NCI-H187 (cell line): ENCODE measurements around the gene PRLR.

Experiments used
- DNase-seq, 2 experiments: peaks; one replicate each; lab custom pipeline; 2025; lab: John Stamatoyannopoulos, UW

The PRLR gene

GRCh38 chr5:35160486-35161116, 69.7 kb downstream of the PRLR start:
- DNase-seq = no peak

- no peak for DNase-seq
Observed at GRCh38 chr5:35159370-35159742, 70.9 kb downstream of the PRLR start.

GRCh38 chr5:35158622-35159369, 71.5 kb downstream of the PRLR start:
- DNase-seq = no peak

DNA sequence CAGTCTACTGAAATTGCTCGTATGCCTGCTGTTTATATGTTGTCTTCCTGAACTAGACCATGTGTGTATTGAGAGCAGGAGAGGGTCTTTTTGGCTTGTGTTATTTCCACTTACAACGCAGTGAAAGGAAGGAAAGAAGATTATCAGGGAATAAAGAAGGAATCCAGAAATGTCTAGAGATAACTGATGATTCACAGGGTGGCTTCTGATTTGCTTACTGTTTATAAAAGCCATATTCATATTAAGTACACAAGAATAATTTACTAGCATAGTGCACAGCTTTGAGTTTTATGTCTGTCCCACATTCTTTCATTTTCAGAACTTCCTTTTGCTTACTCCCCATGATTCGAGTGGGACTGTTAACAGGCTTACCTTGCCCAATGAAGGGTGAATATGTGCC, 72.1 kb downstream of the PRLR start:
- DNase-seq = no peak

DNA sequence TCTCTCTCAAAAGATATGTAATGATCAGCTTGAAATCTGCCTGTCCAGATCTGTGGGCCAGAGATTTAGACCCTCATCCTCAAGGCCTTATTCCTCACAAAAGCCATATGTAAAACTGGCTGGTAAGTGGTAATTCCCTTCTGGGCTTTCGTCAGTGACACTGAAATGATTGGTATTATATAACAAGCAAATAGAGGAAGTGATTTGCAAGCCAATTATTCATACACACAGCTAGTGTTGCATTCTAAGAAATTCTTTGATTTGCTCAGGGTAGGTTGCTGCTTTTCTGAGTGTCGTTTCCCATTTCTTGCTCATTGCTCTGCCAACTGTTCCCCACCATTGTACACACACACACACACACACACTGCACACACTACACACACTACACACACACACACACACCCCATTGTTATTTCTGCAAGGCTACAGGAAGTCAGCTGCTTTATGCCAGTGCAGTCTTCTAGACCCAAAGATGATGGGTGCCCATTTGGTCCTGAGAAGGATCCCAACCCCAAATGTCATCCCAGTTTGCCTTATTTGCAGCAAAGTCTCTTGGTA, 76.8 kb downstream of the PRLR start:
- no peak for DNase-seq

DNA sequence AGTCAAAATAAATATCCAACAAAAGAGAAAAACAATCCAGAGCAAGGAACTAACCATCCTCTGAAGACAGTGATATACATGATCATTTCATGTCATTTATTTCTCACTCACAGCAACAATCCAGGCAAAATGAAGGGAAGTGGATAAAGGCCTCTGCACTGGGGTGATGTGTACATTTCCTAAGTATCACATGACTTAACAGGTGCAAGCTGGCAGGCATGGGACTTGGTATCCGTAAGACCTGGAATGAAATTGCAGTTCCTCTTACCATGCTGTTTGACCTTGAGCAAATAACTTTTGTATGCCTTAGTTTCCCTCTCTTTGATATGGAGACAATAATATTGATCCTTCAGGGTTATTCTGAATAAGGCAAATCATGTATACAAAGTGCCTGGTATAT, 77.6 kb downstream of the PRLR start:
- no peak for DNase-seq

DNA sequence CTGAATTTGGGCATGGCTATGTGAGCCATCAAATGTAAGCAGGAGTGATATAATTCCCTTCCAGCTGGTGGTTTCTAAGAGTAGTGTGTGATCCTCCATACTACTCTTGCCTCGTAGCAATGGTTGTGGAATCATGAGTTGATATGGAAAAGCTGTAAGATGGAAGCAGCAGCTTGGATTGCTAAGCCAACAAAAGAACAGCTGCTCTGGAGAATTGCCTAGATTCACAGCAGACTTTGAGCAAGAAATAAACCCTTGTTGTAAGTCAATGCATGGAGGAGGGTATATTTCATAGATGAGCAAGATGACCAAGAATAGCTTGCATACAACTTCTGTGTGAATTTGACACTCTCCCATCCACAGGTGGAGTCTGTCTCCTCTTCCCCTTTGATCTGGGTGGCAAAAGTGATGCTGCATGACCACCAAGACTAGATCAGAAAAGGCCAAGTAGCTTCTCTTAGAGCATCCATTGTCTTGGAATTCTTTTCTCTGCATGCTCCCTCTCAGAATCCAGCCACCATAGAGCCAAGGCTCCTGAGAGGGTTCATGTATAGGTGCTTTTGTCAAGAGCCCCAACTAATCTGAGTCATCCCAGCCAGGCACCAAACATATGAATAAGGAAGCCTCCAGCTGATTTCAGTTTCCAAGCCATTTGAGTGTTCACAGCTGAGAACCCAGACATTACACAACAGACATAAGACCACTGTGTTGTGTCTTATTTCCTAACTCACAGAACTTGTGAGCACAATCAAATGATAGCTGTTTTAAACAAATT, 79.0 kb downstream of the PRLR start:
- DNase-seq = no peak

DNA sequence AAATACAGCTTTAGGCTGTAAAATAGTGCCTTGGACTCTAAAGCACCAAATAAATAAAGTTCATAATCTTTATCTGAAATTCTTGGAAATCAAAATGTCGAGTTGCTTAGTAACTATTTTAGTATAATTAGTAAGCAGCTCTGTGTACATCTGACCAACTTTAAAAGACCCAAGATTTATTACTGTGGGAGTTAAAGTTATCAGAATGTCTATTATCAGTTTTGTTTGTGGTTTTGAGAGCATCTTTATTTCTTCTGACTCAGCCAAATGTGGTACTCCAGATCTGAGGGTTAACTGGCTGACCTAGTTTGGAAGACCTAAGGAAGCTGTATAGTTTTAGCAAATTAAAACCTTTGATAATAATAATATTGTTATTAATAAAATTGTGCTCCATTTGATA, 81.2 kb downstream of the PRLR start:
- no peak for DNase-seq

GRCh38 chr5:35146406-35146805, 83.9 kb downstream of the PRLR start:
- DNase-seq = no peak

GRCh38 chr5:35145691-35146317, 84.5 kb downstream of the PRLR start:
- DNase-seq = no peak

- DNase-seq = no peak
Observed at GRCh38 chr5:35145012-35145411, 85.3 kb downstream of the PRLR start.

- no peak for DNase-seq
Observed at GRCh38 chr5:35143841-35144240, 86.4 kb downstream of the PRLR start.

GRCh38 chr5:35141739-35142138, 88.5 kb downstream of the PRLR start:
- no peak for DNase-seq

DNA sequence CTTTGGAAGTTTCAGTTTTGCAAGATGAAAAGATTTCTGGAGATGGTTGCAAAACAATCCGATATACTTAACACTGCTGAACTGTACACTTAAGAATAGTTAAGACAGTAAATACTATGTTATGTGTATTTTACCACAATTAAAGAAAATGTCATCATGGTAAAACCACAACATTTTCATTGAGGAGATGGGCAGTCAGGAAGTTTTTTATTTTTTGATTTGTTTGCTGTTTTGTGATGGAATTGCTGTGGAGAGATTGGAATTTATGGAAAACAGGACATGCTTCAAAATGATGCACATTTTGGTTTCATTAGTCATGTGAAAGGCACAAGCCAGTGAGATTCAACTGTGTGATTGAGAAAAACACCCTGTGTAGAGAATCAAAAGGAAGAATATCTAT, 92.1 kb downstream of the PRLR start:
- no peak for DNase-seq

- DNase-seq = no peak
Observed at GRCh38 chr5:35136386-35136785, 93.9 kb downstream of the PRLR start.

DNA sequence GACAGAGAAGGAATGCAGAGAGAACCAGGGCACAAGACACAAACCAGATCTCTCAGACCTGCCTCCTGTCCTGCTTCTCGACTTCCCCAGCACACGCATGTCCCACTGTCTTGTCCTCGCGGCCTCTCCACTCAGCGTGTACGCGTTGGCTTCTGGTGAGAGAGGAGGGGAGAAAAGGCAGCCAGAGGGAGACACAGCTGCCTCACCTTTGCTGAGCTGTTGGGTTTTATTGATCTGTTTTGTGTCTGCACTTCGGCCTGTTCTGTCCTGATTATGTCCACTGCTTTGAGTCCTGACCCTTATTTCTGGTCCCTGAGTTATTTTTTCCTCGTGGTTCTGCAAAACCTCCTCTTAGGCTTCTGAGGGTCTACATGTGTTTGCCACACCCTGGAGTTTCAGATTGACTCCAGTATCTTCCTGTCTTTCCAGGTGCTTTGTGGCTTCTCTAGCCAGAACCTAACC, 95.0 kb downstream of the PRLR start:
- DNase-seq = no peak

DNA sequence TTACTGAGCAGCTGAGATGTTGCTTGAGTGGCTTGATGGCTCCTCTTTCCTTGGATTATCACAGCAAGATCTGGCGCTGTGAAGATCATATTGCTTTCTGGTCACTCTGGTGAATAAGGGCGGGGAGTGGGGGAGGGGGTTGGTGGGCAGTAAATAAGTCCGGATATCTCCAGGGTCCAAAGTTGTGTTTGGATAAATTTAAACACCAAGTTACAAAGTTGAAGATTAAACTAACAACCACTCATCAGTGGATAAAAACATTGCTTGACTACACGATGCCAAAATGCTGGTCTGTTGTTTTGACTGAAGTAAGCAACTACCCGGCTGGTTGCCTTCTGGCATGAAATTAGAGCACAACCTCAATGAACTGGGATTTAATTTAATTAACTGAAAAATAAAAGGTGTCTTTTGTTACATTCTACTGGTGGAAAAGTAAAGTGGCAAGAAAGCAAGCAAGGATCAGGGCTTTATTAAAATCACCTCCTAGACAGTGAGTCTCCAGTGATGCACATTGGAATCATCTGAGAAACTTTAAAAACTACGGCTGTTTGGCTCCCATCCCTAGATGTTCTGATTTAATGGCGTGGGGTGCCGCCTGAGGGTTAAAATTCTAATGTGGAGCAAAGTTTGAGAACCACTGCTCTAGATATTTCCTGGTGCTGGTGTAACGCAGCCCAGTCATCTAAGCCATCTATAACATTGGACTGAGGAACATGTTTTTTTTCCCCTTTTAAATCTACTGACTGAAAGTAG, 95.8 kb downstream of the PRLR start:
- no peak for DNase-seq

- DNase-seq = no peak
Observed at GRCh38 chr5:35133186-35133585, 97.1 kb downstream of the PRLR start.

- no peak for DNase-seq
Observed at GRCh38 chr5:35131723-35132122, 98.6 kb downstream of the PRLR start.

DNA sequence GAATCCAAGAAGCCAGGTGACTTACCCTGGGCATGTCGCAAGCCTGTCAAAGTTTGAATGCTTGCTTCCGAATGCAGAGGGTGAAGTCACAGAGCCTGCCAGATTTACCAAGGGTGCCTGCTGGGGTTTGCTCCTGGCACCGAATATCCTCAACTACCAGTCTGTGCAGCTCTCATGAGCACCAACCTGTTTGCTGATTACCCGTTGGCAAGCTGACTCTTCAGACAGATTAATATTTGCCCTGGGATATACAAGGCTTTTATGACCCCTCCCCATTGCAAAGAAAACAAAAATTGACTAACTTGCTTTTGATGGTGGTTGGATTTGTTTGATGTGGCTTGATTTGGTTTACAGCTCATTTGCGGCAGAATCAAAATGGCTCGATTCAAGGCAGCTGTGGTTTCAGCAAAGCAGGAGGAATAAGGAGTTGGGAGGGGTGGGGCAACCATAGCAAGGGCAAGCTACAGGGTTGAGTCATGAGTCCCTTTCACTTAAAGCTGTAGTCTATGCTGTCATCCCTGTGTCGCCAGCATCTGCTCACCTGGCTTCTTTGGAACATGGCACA, 100.3 kb downstream of the PRLR start:
- DNase-seq = no peak

GRCh38 chr5:35129276-35129675, 101.0 kb downstream of the PRLR start:
- no peak for DNase-seq
